Spleen (tissue), 11 donors: ENCODE results near the gene COL27A1. TPM values are rescaled to one million over a fixed set of nuclear protein-coding genes. Genes with fewer than 3 reads are reported as not detected.

ENCODE experiments used
- DNase-seq: peaks from one replicate; pipeline ENCODE4 v3.0.0-alpha.2; 2020
- H3K27ac ChIP-seq, 8 donors: fragments of 200-600 bp; sonication (generic) in 7 of 8; 1 replicate in 4 of 8; 2 replicates in 4 of 8; pipeline versions ENCODE4 v1.5.0 to v1.8.0; 2016 to 2021; ENCODE audit warnings: inconsistent platforms in 4 of 8, mild to moderate bottlenecking in 4 of 8, moderate library complexity in 1 of 8
- H3K27me3 ChIP-seq, 7 donors: fragments of 200-600 bp; sonication (generic) in 6 of 7; replicated peaks in 1 of 7; 1 replicate in 4 of 7; 2 replicates in 3 of 7; pipeline versions ENCODE4 v1.5.0 to v1.8.0; 2016 to 2021; ENCODE audit warnings: inconsistent platforms in 3 of 7, mild to moderate bottlenecking in 1 of 7
- H3K36me3 ChIP-seq, 6 donors: fragments of 200-600 bp; sonication (generic) in 5 of 6; 1 replicate in 4 of 6; 2 replicates in 2 of 6; pipeline versions ENCODE4 v1.5.0 to v1.8.0; 2016 to 2021; ENCODE audit warnings: inconsistent platforms in 2 of 6
- H3K4me1 ChIP-seq, 6 donors: fragments of 200-600 bp; sonication (generic) in 5 of 6; 1 replicate in 3 of 6; 2 replicates in 3 of 6; pipeline versions ENCODE4 v1.5.0 to v1.8.0; 2016 to 2021; ENCODE audit warnings: inconsistent platforms in 3 of 6
- H3K4me3 ChIP-seq, 8 donors: fragments of 200-600 bp; sonication (generic) in 7 of 8; 1 replicate in 4 of 8; 2 replicates in 4 of 8; pipeline versions ENCODE4 v1.5.0 to v1.8.0; 2016 to 2021; ENCODE audit warnings: inconsistent platforms in 4 of 8, mild to moderate bottlenecking in 4 of 8, moderate library complexity in 2 of 8
- H3K9me3 ChIP-seq, 8 donors: fragments of 200-600 bp; sonication (generic) in 7 of 8; 1 replicate in 4 of 8; 2 replicates in 4 of 8; pipeline versions ENCODE4 v1.5.0 to v1.8.0; 2016 to 2021; ENCODE audit warnings: inconsistent platforms in 4 of 8
- CTCF ChIP-seq, 11 experiments: fragments of 200-600 bp in 7 of 11; fragments of 450-650 bp in 4 of 11; sonication (generic) in 4 of 11; IDR thresholded peaks in 8 of 11; conservative IDR thresholded peaks in 3 of 11; 1 replicate in 7 of 11; 2 replicates in 4 of 11; pipeline versions ENCODE4 v1.4.0 to v1.8.0; 2016 to 2021; ENCODE audit warnings: antibody characterized with exemption in 11 of 11, inconsistent platforms in 4 of 11, mild to moderate bottlenecking in 1 of 11
- POLR2A ChIP-seq, 3 donors: fragments of 450-650 bp; IDR thresholded peaks; one replicate each; pipeline ENCODE4 v1.5.1; 2017; ENCODE audit warnings: antibody characterized with exemption in 3 of 3, mild to moderate bottlenecking in 1 of 3
- POLR2AphosphoS5 ChIP-seq, 3 donors: sonication (generic); formaldehyde crosslinking; IDR thresholded peaks; one replicate each; pipeline ENCODE4 v1.5.1; 2017; ENCODE audit warnings: antibody characterized with exemption in 3 of 3
- WGBS, 5 donors: extraction: QIAGEN DNeasy Blood & Tissue Kit in 3 of 5; methylation state at CpG; one replicate each; pipeline versions ENCODE4 v1.1.5 to v1.1.7; 2013 to 2018; 5-methylcytosine and 5-hydroxymethylcytosine counted together
- intact Hi-C: fragments of 100-400 bp; cut with DNase I; formaldehyde crosslinking; loops from one replicate; pipeline ENCODE4 v1.15.0; 2023; ENCODE audit warnings: low total_unique reads
- polyA plus RNA-seq, 3 donors: library from polyadenylated mRNA; stranded (reverse); fragments of 200-250 nt; gene quantifications; one replicate each; pipeline ENCODE4 v1.2.1, GENCODE V29; 2013
- total RNA-seq, 7 donors: library from RNA; depleted of rRNA in 3 of 7; stranded (reverse); fragments of >200 nt in 3 of 7; fragmentation: NEBNext Ultra II Directional in 4 of 7; extraction: Animal tissue kit (Norgen Biotek cat#: 25700) in 4 of 7; gene quantifications; one replicate each; pipeline versions ENCODE4 v1.1.0 to v1.2.1, GENCODE V29; 2016 to 2021
- donor health status: healthy with polysubstance abuse.
- donor health status: DM: no; HTN: no; CAD: no; lungs with moderate emphysema.
- donor health status: DM: no; HTN: no; CAD: no.
- donor health status: Bipolar disorder and iron deficiency.
- donor health status: healthy.
- donor health status: DM: no; HTN: no; CAD: no.
- donor health status: DM: yes; HTN: yes; CAD: no.

Gene COL27A1
- total and polyA plus RNA-seq, 10 donors: 2.1 to 23.4 (median 6.1) TPM

- Histone ChIP-seq H3K4me3 (no peak overlapping the region), H3K27me3 (no peaks in the 10 kb centered on the region), H3K4me1 (peaks cover 0 to 26% (median 0%) of the 10 kb centered on the region in 6 donors), H3K27ac (no peak overlapping the region), H3K9me3 (peaks cover 0 to 3% (median 0%) of the 10 kb centered on the region in 8 donors), H3K36me3 (no peaks in the 10 kb centered on the region)
- TF ChIP-seq POLR2AphosphoS5 (IDR thresholded peaks at IDR 0.05) (no peak), CTCF (IDR thresholded peaks at IDR 0.05 in 8 of 11, conservative IDR thresholded peaks at IDR 0.05 in 3 of 11) (no peak), POLR2A (IDR thresholded peaks at IDR 0.05) (no peak)
- 81 to 92% (median 88%) methylated on average over 8 of the region's 8 CpGs for WGBS, 5 donors
- DNase-seq: peak; percentile 1
- intact Hi-C loops: no loop called here
These were observed 157.8 kb downstream of the COL27A1 start for GRCh38 chr9:114313186-114313585.

GRCh38 chr9:114314256-114314867 is 159.0 kb downstream of the COL27A1 start:
- Histone ChIP-seq H3K27me3 (no peaks in the 10 kb centered on the region), H3K4me3 (no peak overlapping the region), H3K27ac (no peak overlapping the region), H3K4me1 (peaks cover 0 to 26% (median 0%) of the 10 kb centered on the region in 6 donors), H3K9me3 (peaks cover 0 to 3% (median 0%) of the 10 kb centered on the region in 8 donors), H3K36me3 (no peaks in the 10 kb centered on the region)
- DNase-seq: peak; percentile 1
- WGBS, 5 donors: 78 to 87% (median 85%) methylated on average over 7 of the region's 7 CpGs
- TF ChIP-seq POLR2A (IDR thresholded peaks at IDR 0.05) (no peak), POLR2AphosphoS5 (IDR thresholded peaks at IDR 0.05) (no peak), CTCF (IDR thresholded peaks at IDR 0.05 in 8 of 11, conservative IDR thresholded peaks at IDR 0.05 in 3 of 11) (no peak)
- intact Hi-C loops: no loop called here

- TF ChIP-seq POLR2AphosphoS5 (IDR thresholded peaks at IDR 0.05): no peak
- TF ChIP-seq POLR2A (IDR thresholded peaks at IDR 0.05): no peak
- no peak for TF ChIP-seq CTCF (IDR thresholded peaks at IDR 0.05 in 8 of 11, conservative IDR thresholded peaks at IDR 0.05 in 3 of 11)
- Histone ChIP-seq H3K9me3 (peaks cover 0 to 3% (median 0%) of the 10 kb centered on the region in 8 donors), H3K4me3 (no peak overlapping the region), H3K4me1 (peaks cover 0 to 26% (median 0%) of the 10 kb centered on the region in 6 donors), H3K27me3 (peaks cover 0 to 5% (median 0%) of the 10 kb centered on the region in 7 donors), H3K36me3 (no peaks in the 10 kb centered on the region), H3K27ac (peak overlapping the region in 1 of 8 donors; percentile 80)
- intact Hi-C loops: no loop called here
- WGBS, 5 donors: 89 to 93% (median 90%) methylated on average over 8 of the region's 8 CpGs
- peak; percentile 52 for DNase-seq
These were observed 159.8 kb downstream of the COL27A1 start for GRCh38 chr9:114314881-114315722.
